WTC11 (cell line): Measurements from ENCODE around the gene COL25A1. TPM values are rescaled to one million over a fixed set of nuclear protein-coding genes. Genes with fewer than 3 reads are reported as not detected.

ENCODE experiments used
- ATAC-seq: fragments of 200-7000 bp; cut with Tn5 transposase; 2 replicates; pipeline ENCODE4 v1.10.0; 2021; ENCODE audit warnings: mild to moderate bottlenecking, moderate library complexity
- CTCF ChIA-PET: fragments of 300-600 bp; sonication (Branson Sonifier 250); formaldehyde crosslinking; loops from one replicate; lab custom pipeline; 2021; ENCODE audit warnings: antibody characterized with exemption; lab: Charles Lee
- POLR2A ChIA-PET: fragments of 350-600 bp; sonication (Branson Sonifier 250); formaldehyde crosslinking; loops from one replicate; lab custom pipeline; 2021; ENCODE audit warnings: antibody characterized with exemption; lab: Charles Lee
- DNase-seq: peaks from one replicate; pipeline ENCODE4 v3.0.0; 2021; ENCODE audit warnings: low spot score
- H3K27ac Mint-ChIP-seq: 2 replicates; pipeline ENCODE4 v1.8.0; 2021; ENCODE audit warnings: mixed read lengths
- H3K27me3 Mint-ChIP-seq: 2 replicates; pipeline ENCODE4 v1.8.0; 2021; ENCODE audit warnings: low read depth, mild to moderate bottlenecking, moderate library complexity, mixed read lengths
- H3K36me3 Mint-ChIP-seq: 2 replicates; pipeline ENCODE4 v1.8.0; 2021; ENCODE audit warnings: mixed read lengths
- H3K4me1 Mint-ChIP-seq: 2 replicates; pipeline ENCODE4 v1.8.0; 2022; ENCODE audit warnings: mixed read lengths
- H3K4me3 Mint-ChIP-seq: 2 replicates; pipeline ENCODE4 v1.8.0; 2021; ENCODE audit warnings: mild to moderate bottlenecking, moderate library complexity, mixed read lengths
- H3K9me3 Mint-ChIP-seq: 2 replicates; pipeline ENCODE4 v1.8.0; 2021; ENCODE audit warnings: mixed read lengths
- AR ChIP-seq: fragments of 250-450 bp; sonication (Bioruptor Pico); IDR thresholded peaks from 2 replicates; pipeline ENCODE4 v1.9.0; 2021; ENCODE audit warnings: mild to moderate bottlenecking
- ARID4B ChIP-seq: sonication (generic); formaldehyde crosslinking; IDR thresholded peaks from 2 replicates; pipeline ENCODE4 v1.8.0; 2023; ENCODE audit warnings: missing genetic modification reagents, mild to moderate bottlenecking, borderline replicate concordance
- ATF1 ChIP-seq: sonication (generic); formaldehyde crosslinking; IDR thresholded peaks from 2 replicates; pipeline ENCODE4 v1.8.1; 2023; ENCODE audit warnings: mild to moderate bottlenecking, moderate library complexity, missing genetic modification reagents
- ATF6 ChIP-seq: sonication (generic); formaldehyde crosslinking; IDR thresholded peaks from 2 replicates; pipeline ENCODE4 v1.8.1; 2023; ENCODE audit warnings: mild to moderate bottlenecking, missing genetic modification reagents
- E2F4 ChIP-seq: sonication (generic); formaldehyde crosslinking; IDR thresholded peaks from 2 replicates; pipeline ENCODE4 v1.8.1; 2022; ENCODE audit warnings: low read depth, mild to moderate bottlenecking, moderate library complexity, missing genetic modification reagents, borderline replicate concordance
- ELF4 ChIP-seq: sonication (generic); formaldehyde crosslinking; IDR thresholded peaks from 2 replicates; pipeline ENCODE4 v1.8.1; 2022; ENCODE audit warnings: low read depth, mild to moderate bottlenecking, moderate library complexity, missing genetic modification reagents
- ESRRA ChIP-seq: sonication (generic); formaldehyde crosslinking; IDR thresholded peaks from 2 replicates; pipeline ENCODE4 v1.8.1; 2022; ENCODE audit warnings: mild to moderate bottlenecking, missing genetic modification reagents, borderline replicate concordance
- FOXJ3 ChIP-seq: sonication (generic); formaldehyde crosslinking; IDR thresholded peaks from 2 replicates; pipeline ENCODE4 v1.9.0; 2021; ENCODE audit warnings: missing genetic modification reagents, mild to moderate bottlenecking, borderline replicate concordance
- FOXK1 ChIP-seq: sonication (generic); formaldehyde crosslinking; IDR thresholded peaks from 2 replicates; pipeline ENCODE4 v1.8.0; 2022; ENCODE audit warnings: mild to moderate bottlenecking, moderate library complexity, missing genetic modification reagents
- GRHL2 ChIP-seq: fragments of 250-450 bp; sonication (Bioruptor Pico); IDR thresholded peaks from 2 replicates; pipeline ENCODE4 v1.8.0; 2022; ENCODE audit warnings: mild to moderate bottlenecking, moderate library complexity; ENCODE audit not compliant: insufficient replicate concordance, severe bottlenecking
- JUN ChIP-seq: sonication (generic); formaldehyde crosslinking; IDR thresholded peaks from 2 replicates; pipeline ENCODE4 v1.8.0; 2023; ENCODE audit warnings: mild to moderate bottlenecking, missing genetic modification reagents
- RELA ChIP-seq: sonication (generic); formaldehyde crosslinking; IDR thresholded peaks from 2 replicates; pipeline ENCODE4 v1.8.1; 2022; ENCODE audit warnings: missing genetic modification reagents, mild to moderate bottlenecking, borderline replicate concordance
- SOX15 ChIP-seq: fragments of 250-450 bp; sonication (Bioruptor Pico); IDR thresholded peaks from 2 replicates; pipeline ENCODE4 v1.9.0; 2021; ENCODE audit warnings: mild to moderate bottlenecking
- TCF7 ChIP-seq: sonication (generic); formaldehyde crosslinking; IDR thresholded peaks from 2 replicates; pipeline ENCODE4 v1.8.0; 2022; ENCODE audit warnings: mild to moderate bottlenecking, low read depth, missing genetic modification reagents, moderate library complexity
- ZBTB21 ChIP-seq: sonication (generic); formaldehyde crosslinking; IDR thresholded peaks from 2 replicates; pipeline ENCODE4 v1.8.1; 2023; ENCODE audit warnings: mild to moderate bottlenecking, missing genetic modification reagents, borderline replicate concordance
- ZNF532 ChIP-seq: fragments of 250-450 bp; sonication (Bioruptor Pico); IDR thresholded peaks from 2 replicates; pipeline ENCODE4 v1.9.0; 2021; ENCODE audit warnings: mild to moderate bottlenecking, borderline replicate concordance
- total RNA-seq: library from RNA; stranded (reverse); gene quantifications from 3 replicates; pipeline ENCODE4 v1.2.3, GENCODE V29; 2021

The COL25A1 gene
- total RNA-seq, 1 experiment from 2014 or later, result 6.6 TPM

- H3K9me3 Mint-ChIP-seq, result no peaks in the 10 kb centered on the region
- peaks cover 26% of the 10 kb centered on the region for H3K4me1 Mint-ChIP-seq
- no peak for DNase-seq
- H3K4me3 Mint-ChIP-seq, result no peak overlapping the region
- H3K27ac Mint-ChIP-seq, result no peak overlapping the region
- ATAC-seq, result no peak
- H3K27me3 Mint-ChIP-seq, result no peaks in the 10 kb centered on the region; the same call in 1 of the 2 replicates
- ChIA-PET CTCF (no interaction called here), POLR2A (no interaction called here)
- H3K36me3 Mint-ChIP-seq, result no peaks in the 10 kb centered on the region
- TF ChIP-seq ESRRA (CRISPR knock-in tag) (no peak), JUN (CRISPR knock-in tag) (no peak), GRHL2 (CRISPR knock-in tag) (no peak), FOXJ3 (CRISPR knock-in tag) (no peak), ZNF532 (no peak), ARID4B (CRISPR knock-in tag) (no peak), E2F4 (CRISPR knock-in tag) (no peak), ZBTB21 (CRISPR knock-in tag) (no peak), ATF1 (CRISPR knock-in tag) (no peak), RELA (CRISPR knock-in tag) (no peak), FOXK1 (CRISPR knock-in tag) (no peak)
Observed at GRCh38 chr4:109191216-109191615, 111.2 kb downstream of the COL25A1 start.

GRCh38 chr4:109186458-109186945 lies 116.0 kb downstream of the COL25A1 start:
- ATAC-seq, result peak; percentile 50
- no peak for DNase-seq
- Mint-ChIP-seq H3K27ac (0 out of 2 replicates have a peak overlapping the region, but pooled peaks have one; percentile 7), H3K9me3 (peaks cover 8% of the 10 kb centered on the region), H3K36me3 (peaks cover 10% of the 10 kb centered on the region), H3K27me3 (peaks cover 10% of the 10 kb centered on the region), H3K4me1 (peaks cover 57% of the 10 kb centered on the region), H3K4me3 (peak overlapping the region; percentile 9; the same call in 1 of the 2 replicates)
- CTCF ChIA-PET, result interaction anchor here (1.8 kb wide), 1 partner anchor 107 kb away, joined by 5 read pairs; no protein-coding TSS in a partner anchor
- POLR2A ChIA-PET, result no interaction called here
- TF ChIP-seq AR (no peak), RELA (CRISPR knock-in tag) (no peak), SOX15 (no peak), ELF4 (CRISPR knock-in tag) (no peak), ATF6 (CRISPR knock-in tag) (no peak), TCF7 (CRISPR knock-in tag) (no peak)
